Liver (tissue), 9 donors: Measurements from ENCODE around the gene DDX24. TPM values are rescaled to one million over a fixed set of nuclear protein-coding genes. Genes with fewer than 3 reads are reported as not detected.

Source experiments
- DNase-seq: peaks from one replicate; pipeline ENCODE4 v3.0.0-alpha.2; 2017; ENCODE audit warnings: low spot score
- H3K27ac ChIP-seq, 2 donors: one replicate each; pipeline ENCODE4 v1.7.0; 2013; ENCODE audit warnings: inconsistent platforms in 2 of 2, low read length in 2 of 2, control low read depth in 1 of 2, low read depth in 1 of 2, mild to moderate bottlenecking in 1 of 2
- H3K27me3 ChIP-seq, 4 donors: one replicate each; pipeline versions ENCODE4 v1.6.1 to v1.7.0; 2013; ENCODE audit warnings: low read length in 3 of 4, inconsistent platforms in 1 of 4, mild to moderate bottlenecking in 1 of 4, moderate library complexity in 1 of 4; ENCODE audit not compliant: control insufficient read depth in 4 of 4, insufficient read depth in 4 of 4
- H3K36me3 ChIP-seq, 4 donors: one replicate each; pipeline versions ENCODE4 v1.6.1 to v1.7.0; 2013; ENCODE audit warnings: low read length in 3 of 4, mild to moderate bottlenecking in 3 of 4, low read depth in 1 of 4, moderate library complexity in 1 of 4; ENCODE audit not compliant: control insufficient read depth in 4 of 4, insufficient read depth in 3 of 4
- H3K4me1 ChIP-seq, 4 donors: one replicate each; pipeline versions ENCODE4 v1.6.1 to v1.7.0; 2013; ENCODE audit warnings: low read length in 3 of 4, mild to moderate bottlenecking in 3 of 4, moderate library complexity in 1 of 4; ENCODE audit not compliant: control insufficient read depth in 4 of 4, insufficient read depth in 4 of 4
- H3K4me3 ChIP-seq, 3 donors: one replicate each; pipeline versions ENCODE4 v1.6.1 to v1.7.0; 2013; ENCODE audit warnings: low read length in 3 of 3, control low read depth in 1 of 3, low read depth in 1 of 3, mild to moderate bottlenecking in 1 of 3
- H3K9ac ChIP-seq, 2 donors: one replicate each; pipeline ENCODE4 v1.7.0; 2013; ENCODE audit warnings: low read length in 2 of 2, mild to moderate bottlenecking in 2 of 2, moderate library complexity in 2 of 2, control low read depth in 1 of 2, low read depth in 1 of 2
- H3K9me3 ChIP-seq, 4 donors: one replicate each; pipeline versions ENCODE4 v1.6.1 to v1.7.0; 2013; ENCODE audit warnings: low read length in 3 of 4; ENCODE audit not compliant: control insufficient read depth in 4 of 4
- EGR1 ChIP-seq, 2 donors: IDR thresholded peaks; 2 replicates each; pipeline ENCODE4 v1.6.1; 2016 to 2018; ENCODE audit warnings: antibody characterized with exemption in 2 of 2, low read depth in 2 of 2
- FOXA2 ChIP-seq: IDR thresholded peaks from 2 replicates; pipeline ENCODE4 v1.6.1; 2016; ENCODE audit warnings: antibody characterized with exemption
- HNF4A ChIP-seq, 2 donors: conservative IDR thresholded peaks; 2 replicates each; pipeline ENCODE4 v1.6.1; 2016; ENCODE audit warnings: antibody characterized with exemption in 2 of 2, mild to moderate bottlenecking in 2 of 2
- HNF4G ChIP-seq: IDR thresholded peaks from 2 replicates; pipeline ENCODE4 v1.6.1; 2016; ENCODE audit warnings: antibody characterized with exemption
- JUND ChIP-seq, 2 donors: IDR thresholded peaks; 2 replicates each; pipeline ENCODE4 v1.6.1; 2016; ENCODE audit warnings: antibody characterized with exemption in 2 of 2
- NR2F2 ChIP-seq: IDR thresholded peaks from 2 replicates; pipeline ENCODE4 v1.6.1; 2016; ENCODE audit warnings: antibody characterized with exemption
- RAD21 ChIP-seq, 2 donors: IDR thresholded peaks; 2 replicates each; pipeline ENCODE4 v1.6.1; 2016; ENCODE audit warnings: antibody characterized with exemption in 2 of 2, mild to moderate bottlenecking in 2 of 2
- RXRA ChIP-seq, 2 donors: IDR thresholded peaks; 2 replicates each; pipeline ENCODE4 v1.6.1; 2017 to 2018; ENCODE audit warnings: antibody characterized with exemption in 2 of 2, mild to moderate bottlenecking in 1 of 2
- TAF1 ChIP-seq: conservative IDR thresholded peaks from 2 replicates; pipeline ENCODE4 v1.6.1; 2016; ENCODE audit warnings: antibody characterized with exemption, mild to moderate bottlenecking
- YY1 ChIP-seq: IDR thresholded peaks from 2 replicates; pipeline ENCODE4 v1.6.1; 2016; ENCODE audit warnings: antibody characterized with exemption, mild to moderate bottlenecking
- WGBS: extraction: QIAGEN DNeasy Blood & Tissue Kit; methylation state at CpG from one replicate; pipeline ENCODE4 v1.1.7; 2013; 5-methylcytosine and 5-hydroxymethylcytosine counted together
- polyA plus RNA-seq, 2 donors: library from polyadenylated mRNA; stranded (reverse) in 1 of 2; unstranded in 1 of 2; fragments of 200-250 nt in 1 of 2; fragments of >200 nt in 1 of 2; fragmentation: Nextera tagmentation in 1 of 2; extraction: Ambion mirVana in 1 of 2; gene quantifications; one replicate each; pipeline versions ENCODE4 v1.2.1 to v1.2.3, GENCODE V29; 2013 to 2015
- total RNA-seq, 2 donors: library from RNA; depleted of rRNA; stranded (reverse); fragments of >200 nt; gene quantifications; one replicate each; pipeline ENCODE4 v1.2.3, GENCODE V29; 2014
- TF ChIP-seq, protein P1 (sequence below): fragments of 150-350 bp; IDR thresholded peaks from 2 replicates; pipeline ENCODE4 v1.5.1; 2017; ENCODE audit warnings: improper control_type of control experiment, low read depth, low read length; ENCODE audit not compliant: missing input control
- TF ChIP-seq, protein P2 (sequence below): IDR thresholded peaks from 2 replicates; pipeline ENCODE4 v1.6.1; 2016; ENCODE audit warnings: antibody characterized with exemption
- TF ChIP-seq, protein P3 (sequence below): IDR thresholded peaks from 2 replicates; pipeline ENCODE4 v1.6.1; 2016; ENCODE audit warnings: antibody characterized with exemption
- donor health status: healthy.
- donor health status: healthy.
- donor health status: healthy.
- donor health status: healthy.
- donor health status: healthy.

DDX24 gene
- total and polyA plus RNA-seq, 4 donors = 33.8 to 59.7 (median 47.8) TPM

DNA sequence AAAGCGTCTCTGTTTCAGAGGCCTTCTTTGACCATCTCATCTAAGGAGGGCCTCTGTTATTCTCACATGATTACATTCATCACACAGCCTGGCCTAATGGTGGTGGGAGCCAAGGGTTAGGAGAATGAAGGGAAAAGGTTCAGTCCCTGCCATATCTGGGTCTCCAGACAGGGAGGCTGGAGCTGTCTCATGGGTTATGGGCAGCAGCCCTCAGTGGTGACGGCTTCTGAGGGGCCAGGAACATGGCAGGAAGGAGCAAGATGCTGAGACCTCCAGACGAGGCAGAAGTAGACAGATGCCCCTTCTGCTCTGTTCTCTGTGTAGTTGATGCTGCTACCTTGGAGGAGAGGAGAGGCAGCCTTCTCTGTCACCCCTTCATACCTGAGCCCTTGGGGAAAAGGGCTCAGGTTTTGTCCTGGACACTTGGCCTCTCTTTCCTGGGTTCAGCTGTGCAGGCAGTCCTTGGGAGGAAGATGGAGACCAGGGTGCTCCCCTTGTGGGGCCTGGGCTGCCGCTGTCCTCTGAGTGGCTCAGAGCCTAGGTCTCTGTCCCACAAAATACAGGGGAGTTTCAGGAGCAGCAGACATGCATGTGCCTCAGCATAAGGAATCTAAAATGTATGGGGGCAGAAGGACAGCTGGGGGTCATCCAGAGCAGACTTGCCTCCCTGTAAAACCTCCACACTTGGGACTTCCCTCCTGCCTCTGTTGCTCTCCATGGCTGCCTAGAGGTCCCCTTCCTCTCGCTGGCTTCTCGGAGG lies 44.8 kb upstream of the DDX24 start:
- no peaks in the 10 kb centered on the region for H3K36me3 ChIP-seq
- no peak overlapping the region for H3K4me3 ChIP-seq
- H3K27me3 ChIP-seq = no peaks in the 10 kb centered on the region
- no peak for DNase-seq
- no peak overlapping the region for H3K27ac ChIP-seq
- WGBS = 91% methylated on average over 6 of the region's 6 CpGs
- peaks cover 0 to 8% (median 5%) of the 10 kb centered on the region in 4 donors for H3K4me1 ChIP-seq
- TF ChIP-seq RXRA (IDR thresholded peaks at IDR 0.05) (no peak), EGR1 (IDR thresholded peaks at IDR 0.05; ENCODE audit: low read depth in 2 of 2) (no peak), TAF1 (no peak), JUND (IDR thresholded peaks at IDR 0.05) (no peak), RAD21 (IDR thresholded peaks at IDR 0.05) (no peak), HNF4A (conservative IDR thresholded peaks at IDR 0.05) (no peak)
- no peaks in the 10 kb centered on the region for H3K9me3 ChIP-seq
- H3K9ac ChIP-seq = no peak overlapping the region

DNA sequence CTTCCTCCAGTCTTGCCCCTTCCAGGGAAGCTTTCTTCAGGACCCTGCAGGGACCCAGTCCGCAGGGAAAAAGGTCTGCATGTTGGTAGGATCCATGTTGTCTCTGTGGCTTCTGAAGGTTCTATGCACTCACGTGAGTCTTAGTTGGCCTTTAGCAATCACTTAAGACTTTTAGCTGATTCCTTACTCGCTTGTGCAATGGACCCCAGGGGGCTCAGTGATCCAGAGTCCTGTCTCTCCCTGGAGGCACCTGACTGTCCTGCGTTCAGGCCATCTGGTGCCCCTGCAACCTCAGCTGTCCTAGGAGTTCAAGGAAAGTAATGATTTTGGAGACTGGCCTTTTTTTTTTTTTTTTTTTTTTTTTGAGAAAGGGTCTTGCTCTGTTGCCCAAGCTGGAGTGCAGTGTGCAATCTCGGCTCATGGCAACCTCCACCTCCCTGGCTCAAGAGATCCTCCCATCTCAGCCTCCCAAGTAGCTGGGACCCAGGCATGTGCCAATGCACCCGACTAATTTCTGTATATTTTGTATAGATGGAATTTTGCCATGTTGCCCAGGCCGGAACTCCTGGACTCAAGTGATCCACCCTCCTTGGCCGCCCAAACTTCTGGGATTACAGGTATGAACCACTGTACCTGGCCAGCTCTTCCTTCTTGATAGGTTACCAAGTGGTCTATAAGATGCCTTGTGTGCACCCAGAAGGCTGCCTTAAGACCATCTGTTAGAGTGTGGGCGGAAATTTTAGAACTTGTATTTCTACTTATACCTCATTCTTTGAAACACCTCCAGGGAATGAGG lies 43.8 kb upstream of the DDX24 start:
- no peak overlapping the region for H3K9ac ChIP-seq
- H3K27me3 ChIP-seq = no peaks in the 10 kb centered on the region
- no peak overlapping the region for H3K27ac ChIP-seq
- DNase-seq = peak; percentile 24
- no peak for TF ChIP-seq NR2F2
- TF ChIP-seq HNF4G = no peak
- TF ChIP-seq EGR1 (IDR thresholded peaks at IDR 0.05; ENCODE audit: low read depth in 2 of 2) = no peak
- no peak for TF ChIP-seq RXRA (IDR thresholded peaks at IDR 0.05)
- TF ChIP-seq, protein P1, sequence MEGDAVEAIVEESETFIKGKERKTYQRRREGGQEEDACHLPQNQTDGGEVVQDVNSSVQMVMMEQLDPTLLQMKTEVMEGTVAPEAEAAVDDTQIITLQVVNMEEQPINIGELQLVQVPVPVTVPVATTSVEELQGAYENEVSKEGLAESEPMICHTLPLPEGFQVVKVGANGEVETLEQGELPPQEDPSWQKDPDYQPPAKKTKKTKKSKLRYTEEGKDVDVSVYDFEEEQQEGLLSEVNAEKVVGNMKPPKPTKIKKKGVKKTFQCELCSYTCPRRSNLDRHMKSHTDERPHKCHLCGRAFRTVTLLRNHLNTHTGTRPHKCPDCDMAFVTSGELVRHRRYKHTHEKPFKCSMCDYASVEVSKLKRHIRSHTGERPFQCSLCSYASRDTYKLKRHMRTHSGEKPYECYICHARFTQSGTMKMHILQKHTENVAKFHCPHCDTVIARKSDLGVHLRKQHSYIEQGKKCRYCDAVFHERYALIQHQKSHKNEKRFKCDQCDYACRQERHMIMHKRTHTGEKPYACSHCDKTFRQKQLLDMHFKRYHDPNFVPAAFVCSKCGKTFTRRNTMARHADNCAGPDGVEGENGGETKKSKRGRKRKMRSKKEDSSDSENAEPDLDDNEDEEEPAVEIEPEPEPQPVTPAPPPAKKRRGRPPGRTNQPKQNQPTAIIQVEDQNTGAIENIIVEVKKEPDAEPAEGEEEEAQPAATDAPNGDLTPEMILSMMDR = no peak
- TF ChIP-seq, protein P2, sequence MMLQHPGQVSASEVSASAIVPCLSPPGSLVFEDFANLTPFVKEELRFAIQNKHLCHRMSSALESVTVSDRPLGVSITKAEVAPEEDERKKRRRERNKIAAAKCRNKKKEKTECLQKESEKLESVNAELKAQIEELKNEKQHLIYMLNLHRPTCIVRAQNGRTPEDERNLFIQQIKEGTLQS = no peak
- no peak for TF ChIP-seq YY1
- TF ChIP-seq, protein P3, sequence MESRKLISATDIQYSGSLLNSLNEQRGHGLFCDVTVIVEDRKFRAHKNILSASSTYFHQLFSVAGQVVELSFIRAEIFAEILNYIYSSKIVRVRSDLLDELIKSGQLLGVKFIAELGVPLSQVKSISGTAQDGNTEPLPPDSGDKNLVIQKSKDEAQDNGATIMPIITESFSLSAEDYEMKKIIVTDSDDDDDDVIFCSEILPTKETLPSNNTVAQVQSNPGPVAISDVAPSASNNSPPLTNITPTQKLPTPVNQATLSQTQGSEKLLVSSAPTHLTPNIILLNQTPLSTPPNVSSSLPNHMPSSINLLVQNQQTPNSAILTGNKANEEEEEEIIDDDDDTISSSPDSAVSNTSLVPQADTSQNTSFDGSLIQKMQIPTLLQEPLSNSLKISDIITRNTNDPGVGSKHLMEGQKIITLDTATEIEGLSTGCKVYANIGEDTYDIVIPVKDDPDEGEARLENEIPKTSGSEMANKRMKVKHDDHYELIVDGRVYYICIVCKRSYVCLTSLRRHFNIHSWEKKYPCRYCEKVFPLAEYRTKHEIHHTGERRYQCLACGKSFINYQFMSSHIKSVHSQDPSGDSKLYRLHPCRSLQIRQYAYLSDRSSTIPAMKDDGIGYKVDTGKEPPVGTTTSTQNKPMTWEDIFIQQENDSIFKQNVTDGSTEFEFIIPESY = no peak
- no peak for TF ChIP-seq FOXA2
- no peak for TF ChIP-seq HNF4A (conservative IDR thresholded peaks at IDR 0.05)
- H3K36me3 ChIP-seq = no peaks in the 10 kb centered on the region
- H3K9me3 ChIP-seq = peaks cover 0 to under 1% (median 0%) of the 10 kb centered on the region in 4 donors
- WGBS = 92% methylated on average over 9 of the region's 9 CpGs
- H3K4me1 ChIP-seq = peaks cover 0 to 4% (median 2%) of the 10 kb centered on the region in 4 donors
- no peak overlapping the region for H3K4me3 ChIP-seq
